Measurements from ENCODE around the gene MFRP. TPM values are rescaled to one million over a fixed set of nuclear protein-coding genes. Genes with fewer than 3 reads are reported as not detected.

The MFRP gene
- total RNA-seq, 1 experiment from 2014 or later: not detected

DNA sequence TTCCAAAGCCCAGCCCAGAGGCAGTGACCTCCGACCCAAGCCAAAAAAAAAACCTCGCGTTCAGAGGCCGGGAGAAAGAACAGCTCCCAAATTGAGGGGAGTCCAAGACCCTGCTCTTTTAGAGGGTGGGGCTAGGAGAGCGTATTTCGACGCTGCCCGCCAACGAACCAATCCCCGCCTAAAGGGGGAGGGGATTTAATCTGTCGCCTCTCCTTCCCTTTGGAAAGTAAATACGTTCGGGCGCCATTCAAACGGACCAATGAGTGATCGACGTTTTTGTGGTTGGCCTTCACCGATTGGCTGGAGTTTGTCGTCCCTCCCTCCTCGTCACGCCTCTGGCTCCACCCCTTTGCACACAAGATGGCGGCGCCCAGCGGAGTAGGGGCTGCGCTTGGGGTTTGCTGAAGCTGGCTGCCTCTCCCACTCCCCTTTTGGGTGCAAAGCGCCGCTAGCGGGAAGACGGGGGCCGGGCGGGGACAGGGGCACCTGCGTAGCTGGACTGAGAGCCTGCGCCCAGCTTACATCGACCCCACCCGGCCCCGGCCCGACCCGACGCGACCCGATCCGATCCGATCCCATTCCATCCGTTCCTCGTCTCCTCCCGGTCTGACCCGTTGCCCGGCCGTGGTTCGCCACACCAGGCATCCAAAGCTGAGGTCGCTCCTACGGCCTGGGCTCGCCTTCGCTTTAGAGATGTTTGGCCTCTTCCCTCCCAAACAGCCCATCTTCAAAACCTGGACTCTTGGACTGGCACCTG lies 12.2 kb downstream of the MFRP start, which contains the start of gene RNF26:
Gene RNF26 (plus strand): TSS at position 354 of the 757 bp plus-strand sequence. CDS start 596 bp downstream, outside the sequence.
- no peaks in the 10 kb centered on the region for H3K9me3 ChIP-seq (ENCODE audit: control insufficient read depth, insufficient read depth, low read depth, low read length)
- peak; percentile 85 for ATAC-seq
- TF ChIP-seq SIN3A (IDR thresholded peaks at IDR 0.05; ENCODE audit: borderline replicate concordance, insufficient read depth, low read depth, low read length) (0 out of 2 replicates have a peak, but pooled peaks have one; percentile 46), TCF7L2 (IDR thresholded peaks at IDR 0.05; ENCODE audit: low read depth, low read length) (peak; percentile 50; the same call in 1 of the 2 replicates), POLR2AphosphoS5 (IDR thresholded peaks at IDR 0.05; ENCODE audit: low read depth, low read length) (peak; percentile 90)
- TF ChIP-seq, protein P1, sequence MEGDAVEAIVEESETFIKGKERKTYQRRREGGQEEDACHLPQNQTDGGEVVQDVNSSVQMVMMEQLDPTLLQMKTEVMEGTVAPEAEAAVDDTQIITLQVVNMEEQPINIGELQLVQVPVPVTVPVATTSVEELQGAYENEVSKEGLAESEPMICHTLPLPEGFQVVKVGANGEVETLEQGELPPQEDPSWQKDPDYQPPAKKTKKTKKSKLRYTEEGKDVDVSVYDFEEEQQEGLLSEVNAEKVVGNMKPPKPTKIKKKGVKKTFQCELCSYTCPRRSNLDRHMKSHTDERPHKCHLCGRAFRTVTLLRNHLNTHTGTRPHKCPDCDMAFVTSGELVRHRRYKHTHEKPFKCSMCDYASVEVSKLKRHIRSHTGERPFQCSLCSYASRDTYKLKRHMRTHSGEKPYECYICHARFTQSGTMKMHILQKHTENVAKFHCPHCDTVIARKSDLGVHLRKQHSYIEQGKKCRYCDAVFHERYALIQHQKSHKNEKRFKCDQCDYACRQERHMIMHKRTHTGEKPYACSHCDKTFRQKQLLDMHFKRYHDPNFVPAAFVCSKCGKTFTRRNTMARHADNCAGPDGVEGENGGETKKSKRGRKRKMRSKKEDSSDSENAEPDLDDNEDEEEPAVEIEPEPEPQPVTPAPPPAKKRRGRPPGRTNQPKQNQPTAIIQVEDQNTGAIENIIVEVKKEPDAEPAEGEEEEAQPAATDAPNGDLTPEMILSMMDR (IDR thresholded peaks at IDR 0.05): no peak
- TF ChIP-seq, protein P2, sequence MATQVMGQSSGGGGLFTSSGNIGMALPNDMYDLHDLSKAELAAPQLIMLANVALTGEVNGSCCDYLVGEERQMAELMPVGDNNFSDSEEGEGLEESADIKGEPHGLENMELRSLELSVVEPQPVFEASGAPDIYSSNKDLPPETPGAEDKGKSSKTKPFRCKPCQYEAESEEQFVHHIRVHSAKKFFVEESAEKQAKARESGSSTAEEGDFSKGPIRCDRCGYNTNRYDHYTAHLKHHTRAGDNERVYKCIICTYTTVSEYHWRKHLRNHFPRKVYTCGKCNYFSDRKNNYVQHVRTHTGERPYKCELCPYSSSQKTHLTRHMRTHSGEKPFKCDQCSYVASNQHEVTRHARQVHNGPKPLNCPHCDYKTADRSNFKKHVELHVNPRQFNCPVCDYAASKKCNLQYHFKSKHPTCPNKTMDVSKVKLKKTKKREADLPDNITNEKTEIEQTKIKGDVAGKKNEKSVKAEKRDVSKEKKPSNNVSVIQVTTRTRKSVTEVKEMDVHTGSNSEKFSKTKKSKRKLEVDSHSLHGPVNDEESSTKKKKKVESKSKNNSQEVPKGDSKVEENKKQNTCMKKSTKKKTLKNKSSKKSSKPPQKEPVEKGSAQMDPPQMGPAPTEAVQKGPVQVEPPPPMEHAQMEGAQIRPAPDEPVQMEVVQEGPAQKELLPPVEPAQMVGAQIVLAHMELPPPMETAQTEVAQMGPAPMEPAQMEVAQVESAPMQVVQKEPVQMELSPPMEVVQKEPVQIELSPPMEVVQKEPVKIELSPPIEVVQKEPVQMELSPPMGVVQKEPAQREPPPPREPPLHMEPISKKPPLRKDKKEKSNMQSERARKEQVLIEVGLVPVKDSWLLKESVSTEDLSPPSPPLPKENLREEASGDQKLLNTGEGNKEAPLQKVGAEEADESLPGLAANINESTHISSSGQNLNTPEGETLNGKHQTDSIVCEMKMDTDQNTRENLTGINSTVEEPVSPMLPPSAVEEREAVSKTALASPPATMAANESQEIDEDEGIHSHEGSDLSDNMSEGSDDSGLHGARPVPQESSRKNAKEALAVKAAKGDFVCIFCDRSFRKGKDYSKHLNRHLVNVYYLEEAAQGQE (IDR thresholded peaks at IDR 0.05; ENCODE audit: insufficient read depth in 1 of 2, low read depth in 2 of 2, low read length in 1 of 2): no peak; a peak in 1 of 4 replicates
- peak within 1 kb of the TSS; percentile 84 to 95 for H3K4me3 ChIP-seq (ENCODE audit: low read depth in 2 of 2, low read length in 2 of 2)
- intact Hi-C loops (cut with micrococcal nuclease; ENCODE audit: unreplicated experiment) (no loop called here), in situ Hi-C loops (cut with HindIII; ENCODE audit: low pct_unique_long_range_greater_than_20kb, low sequenced_read_pairs) (no loop called here)
- no peaks in the 10 kb centered on the region for H3K27me3 ChIP-seq (ENCODE audit: control insufficient read depth, insufficient read depth, low read length)
- peak within 1 kb of the TSS; percentile 98 for H3K27ac ChIP-seq (ENCODE audit: low read length)
- TSS peak; percentile 91 for BruUV-seq (replicated peaks)
- no peaks in the 10 kb centered on the region for H3K36me3 ChIP-seq (ENCODE audit: control insufficient read depth, insufficient read depth, low read length)
- peak; percentile 94 for DNase-seq (ENCODE audit: low read depth, low spot score)
- POLR2A ChIA-PET: interaction anchor here (0.6 kb wide), 1 partner anchor 301 kb away, joined by 10 read pairs; no protein-coding TSS in a partner anchor
- CTCF ChIA-PET: interaction anchor here (0.5 to 2.1 kb wide), 5 partner anchors 10 to 344 kb away, joined by 3 to 6 read pairs (median 3); no protein-coding TSS in a partner anchor
- peaks cover 40% of the 10 kb centered on the region for H3K4me1 ChIP-seq (ENCODE audit: control insufficient read depth, insufficient read depth, low read length)

DNA sequence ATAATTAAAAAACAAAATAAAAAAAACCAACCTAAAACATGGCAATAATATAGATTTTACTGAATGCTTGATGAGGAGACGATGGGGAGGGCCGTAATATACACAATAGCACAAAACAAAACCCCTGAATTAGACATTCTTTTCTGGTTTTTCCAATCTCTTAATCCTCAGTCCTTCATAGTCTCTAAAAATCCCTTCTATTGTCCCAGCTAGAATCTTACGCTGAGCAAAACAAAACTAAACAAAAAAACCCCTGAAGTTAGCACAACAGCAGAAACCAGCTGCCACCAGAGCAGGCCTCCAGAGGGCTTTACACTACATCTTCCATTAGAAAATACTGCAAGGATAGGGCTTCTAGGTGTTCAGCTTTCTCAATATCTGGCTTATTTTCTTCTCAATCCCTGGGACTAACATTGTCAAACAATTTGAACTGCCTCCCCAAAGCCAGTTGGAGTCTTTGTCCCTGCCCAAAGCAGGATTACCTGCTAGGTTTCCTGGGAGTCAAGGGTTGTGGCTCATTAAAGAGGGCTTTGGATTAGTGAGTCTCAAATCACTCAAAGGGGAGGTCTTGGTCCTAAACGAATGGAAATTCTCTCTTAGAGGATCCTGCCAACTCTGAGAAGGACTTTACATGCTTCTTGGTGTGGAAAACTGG lies 14.3 kb downstream of the MFRP start:
- Histone ChIP-seq H3K36me3 (ENCODE audit: control insufficient read depth, insufficient read depth, low read length) (no peaks in the 10 kb centered on the region), H3K4me3 (ENCODE audit: low read depth in 2 of 2, low read length in 2 of 2) (no peak overlapping the region), H3K4me1 (ENCODE audit: control insufficient read depth, insufficient read depth, low read length) (peaks cover 20% of the 10 kb centered on the region), H3K27ac (ENCODE audit: low read length) (peak overlapping the region; percentile 2; the same call in 1 of the 2 replicates), H3K9me3 (ENCODE audit: control insufficient read depth, insufficient read depth, low read depth, low read length) (no peaks in the 10 kb centered on the region), H3K27me3 (ENCODE audit: control insufficient read depth, insufficient read depth, low read length) (no peaks in the 10 kb centered on the region)
- ChIA-PET CTCF (no interaction called here), POLR2A (no interaction called here)
- intact Hi-C loops (cut with micrococcal nuclease; ENCODE audit: unreplicated experiment): no loop called here
- DNase-seq (ENCODE audit: low read depth, low spot score): no peak
- no TSS peak for BruUV-seq (replicated peaks)
- in situ Hi-C loops (cut with HindIII; ENCODE audit: low pct_unique_long_range_greater_than_20kb, low sequenced_read_pairs): no loop called here
- TF ChIP-seq, protein P1 (IDR thresholded peaks at IDR 0.05): no peak
- no peak for TF ChIP-seq SIN3A (IDR thresholded peaks at IDR 0.05; ENCODE audit: borderline replicate concordance, insufficient read depth, low read depth, low read length)
- TF ChIP-seq TCF7L2 (IDR thresholded peaks at IDR 0.05; ENCODE audit: low read depth, low read length): no peak
- TF ChIP-seq POLR2AphosphoS5 (IDR thresholded peaks at IDR 0.05; ENCODE audit: low read depth, low read length): no peak
- TF ChIP-seq, protein P2 (IDR thresholded peaks at IDR 0.05; ENCODE audit: insufficient read depth in 1 of 2, low read depth in 2 of 2, low read length in 1 of 2): no peak
- no peak for ATAC-seq
